DMS53 treated with DMSO at 0.1 percent for 48 hours (cell line): ENCODE data around the gene SLC8A2.
"Not testable (repeated sequence)": the region's sequence is repeated elsewhere in the genome, so short reads cannot be mapped to it uniquely, and the experiment has no call there.

ENCODE experiments used
- DNase-seq: peaks from one replicate; lab custom pipeline; 2025; ENCODE audit not compliant: unreplicated experiment; lab: John Stamatoyannopoulos, UW

Gene SLC8A2

GRCh38 chr19:47414469-47414868 lies 57.2 kb downstream of the SLC8A2 start:
- peak; percentile 38 for DNase-seq

- DNase-seq: no peak
These were observed 57.8 kb downstream of the SLC8A2 start for GRCh38 chr19:47413941-47414340.

- not testable (repeated sequence) for DNase-seq
These were observed 60.0 kb downstream of the SLC8A2 start for GRCh38 chr19:47411696-47412095.

GRCh38 chr19:47411101-47411500 lies 60.6 kb downstream of the SLC8A2 start:
- DNase-seq: no peak

- DNase-seq: no peak
These were observed 63.3 kb downstream of the SLC8A2 start for GRCh38 chr19:47408156-47408938.

- no peak for DNase-seq
These were observed 64.3 kb downstream of the SLC8A2 start for GRCh38 chr19:47407417-47407774.

GRCh38 chr19:47406711-47407416 lies 64.8 kb downstream of the SLC8A2 start:
- DNase-seq: no peak

- DNase-seq: no peak
These were observed 65.8 kb downstream of the SLC8A2 start for GRCh38 chr19:47405854-47406417.

- no peak for DNase-seq
These were observed 66.5 kb downstream of the SLC8A2 start for GRCh38 chr19:47405197-47405550.

- no peak for DNase-seq
These were observed 67.1 kb downstream of the SLC8A2 start for GRCh38 chr19:47404334-47405196.

- no peak for DNase-seq
These were observed 69.2 kb downstream of the SLC8A2 start for GRCh38 chr19:47402504-47402903.

- no peak for DNase-seq
These were observed 72.7 kb downstream of the SLC8A2 start for GRCh38 chr19:47398707-47399597.

GRCh38 chr19:47391510-47392223 lies 80.0 kb downstream of the SLC8A2 start:
- peak; percentile 75 for DNase-seq

- no peak for DNase-seq
These were observed 80.9 kb downstream of the SLC8A2 start for GRCh38 chr19:47390533-47391488.

GRCh38 chr19:47389150-47389556 lies 82.5 kb downstream of the SLC8A2 start:
- DNase-seq: no peak

GRCh38 chr19:47388721-47389120 lies 83.0 kb downstream of the SLC8A2 start:
- DNase-seq: not testable (repeated sequence)

GRCh38 chr19:47387623-47388022 lies 84.1 kb downstream of the SLC8A2 start:
- DNase-seq: not testable (repeated sequence)

- not testable (repeated sequence) for DNase-seq
These were observed 85.1 kb downstream of the SLC8A2 start for GRCh38 chr19:47386582-47386981.
